ENCODE data around the gene ZNF384.
A peak's percentile ranks its signal among the peaks of the same experiment; 100 is the strongest.

ZNF384 gene

GRCh38 chr12:6635375-6635855, 53.8 kb downstream of the ZNF384 start:
- intact Hi-C loops (cut with micrococcal nuclease): no loop called here
- Mint-ChIP-seq H3K27me3 (peaks cover 3% of the 10 kb centered on the region), H3K36me3 (ENCODE audit: low read depth) (no peaks in the 10 kb centered on the region), H3K4me3 (peak overlapping the region; percentile 44), H3K4me1 (ENCODE audit: low read depth) (peaks cover 85% of the 10 kb centered on the region), H3K9me3 (no peaks in the 10 kb centered on the region), H3K27ac (peak overlapping the region; percentile 85)

- peak overlapping the region; percentile 86 for H3K27ac Mint-ChIP-seq
- intact Hi-C loops (cut with micrococcal nuclease): no loop called here
- H3K4me3 Mint-ChIP-seq: no peak overlapping the region
- peaks cover 3% of the 10 kb centered on the region for H3K27me3 Mint-ChIP-seq
- H3K9me3 Mint-ChIP-seq: no peaks in the 10 kb centered on the region
- peaks cover 58% of the 10 kb centered on the region for H3K4me1 Mint-ChIP-seq (ENCODE audit: low read depth)
- no peaks in the 10 kb centered on the region for H3K36me3 Mint-ChIP-seq (ENCODE audit: low read depth)
These were observed 56.9 kb downstream of the ZNF384 start for GRCh38 chr12:6632026-6632983.

- Mint-ChIP-seq H3K27me3 (peaks cover 3% of the 10 kb centered on the region), H3K4me3 (no peak overlapping the region), H3K36me3 (ENCODE audit: low read depth) (no peaks in the 10 kb centered on the region), H3K27ac (peak overlapping the region; percentile 86), H3K4me1 (ENCODE audit: low read depth) (peaks cover 53% of the 10 kb centered on the region), H3K9me3 (no peaks in the 10 kb centered on the region)
- intact Hi-C loops (cut with micrococcal nuclease): no loop called here
These were observed 57.6 kb downstream of the ZNF384 start for GRCh38 chr12:6631549-6631961.

GRCh38 chr12:6630736-6631135, 58.4 kb downstream of the ZNF384 start:
- Mint-ChIP-seq H3K4me3 (no peak overlapping the region), H3K4me1 (ENCODE audit: low read depth) (peaks cover 45% of the 10 kb centered on the region), H3K36me3 (ENCODE audit: low read depth) (no peaks in the 10 kb centered on the region), H3K27me3 (peaks cover 3% of the 10 kb centered on the region), H3K27ac (peak overlapping the region; percentile 86), H3K9me3 (no peaks in the 10 kb centered on the region)
- intact Hi-C loops (cut with micrococcal nuclease): no loop called here

GRCh38 chr12:6627616-6628015, 61.6 kb downstream of the ZNF384 start:
- H3K4me1 Mint-ChIP-seq (ENCODE audit: low read depth): peaks cover 33% of the 10 kb centered on the region
- intact Hi-C loops (cut with micrococcal nuclease): no loop called here
- H3K4me3 Mint-ChIP-seq: no peak overlapping the region
- no peaks in the 10 kb centered on the region for H3K9me3 Mint-ChIP-seq
- H3K27me3 Mint-ChIP-seq: peaks cover 1% of the 10 kb centered on the region
- H3K36me3 Mint-ChIP-seq (ENCODE audit: low read depth): no peaks in the 10 kb centered on the region
- H3K27ac Mint-ChIP-seq: no peak overlapping the region

- Mint-ChIP-seq H3K36me3 (ENCODE audit: low read depth) (no peaks in the 10 kb centered on the region), H3K27me3 (no peaks in the 10 kb centered on the region), H3K9me3 (no peaks in the 10 kb centered on the region), H3K27ac (no peak overlapping the region), H3K4me1 (ENCODE audit: low read depth) (peaks cover 24% of the 10 kb centered on the region), H3K4me3 (no peak overlapping the region)
- intact Hi-C loops (cut with micrococcal nuclease): no loop called here
These were observed 62.4 kb downstream of the ZNF384 start for GRCh38 chr12:6626654-6627283.

- peaks cover 3% of the 10 kb centered on the region for H3K27me3 Mint-ChIP-seq
- peak overlapping the region; percentile 69 for H3K4me3 Mint-ChIP-seq
- H3K27ac Mint-ChIP-seq: peak overlapping the region; percentile 81
- intact Hi-C loops (cut with micrococcal nuclease): no loop called here
- peaks cover 7% of the 10 kb centered on the region for H3K36me3 Mint-ChIP-seq (ENCODE audit: low read depth)
- peaks cover 51% of the 10 kb centered on the region for H3K4me1 Mint-ChIP-seq (ENCODE audit: low read depth)
- no peaks in the 10 kb centered on the region for H3K9me3 Mint-ChIP-seq
These were observed 68.3 kb downstream of the ZNF384 start for GRCh38 chr12:6620885-6621274.

GRCh38 chr12:6620137-6620884, 68.9 kb downstream of the ZNF384 start:
- peaks cover 3% of the 10 kb centered on the region for H3K27me3 Mint-ChIP-seq
- H3K9me3 Mint-ChIP-seq: no peaks in the 10 kb centered on the region
- peaks cover 55% of the 10 kb centered on the region for H3K4me1 Mint-ChIP-seq (ENCODE audit: low read depth)
- peak overlapping the region; percentile 81 for H3K27ac Mint-ChIP-seq
- intact Hi-C loops (cut with micrococcal nuclease): no loop called here
- H3K4me3 Mint-ChIP-seq: peak overlapping the region; percentile 69
- H3K36me3 Mint-ChIP-seq (ENCODE audit: low read depth): peaks cover 7% of the 10 kb centered on the region

GRCh38 chr12:6618483-6619225, 70.5 kb downstream of the ZNF384 start:
- peak overlapping the region; percentile 72 for H3K27ac Mint-ChIP-seq
- H3K4me1 Mint-ChIP-seq (ENCODE audit: low read depth): peaks cover 68% of the 10 kb centered on the region
- H3K27me3 Mint-ChIP-seq: peaks cover 3% of the 10 kb centered on the region
- intact Hi-C loops (cut with micrococcal nuclease): loop anchor here (2.0 to 5.0 kb wide), 3 partner anchors 26 to 209 kb away; partner anchors contain the start of gene P3H3
- H3K9me3 Mint-ChIP-seq: no peaks in the 10 kb centered on the region
- no peak overlapping the region for H3K4me3 Mint-ChIP-seq
- peaks cover 7% of the 10 kb centered on the region for H3K36me3 Mint-ChIP-seq (ENCODE audit: low read depth)

Measured in dendritic cell treated with granulocyte-macrophage colony-stimulating factor and Interleukin-4, amounts not matched to agents 40 ng/mL and 50 ng/mL, for 4 days (primary cell).